Mesodermal cell (in vitro differentiated cells): ENCODE measurements around the gene MUC2.

Source experiments
- H3K27ac ChIP-seq: 2 replicates; pipeline ENCODE4 v1.7.0; 2013; ENCODE audit warnings: mild to moderate bottlenecking, low read depth, low read length, moderate library complexity; ENCODE audit not compliant: severe bottlenecking
- H3K36me3 ChIP-seq: 2 replicates; pipeline ENCODE4 v1.7.1; 2013; ENCODE audit warnings: mild to moderate bottlenecking, low read length, moderate library complexity; ENCODE audit not compliant: control insufficient read depth, insufficient read depth
- H3K4me1 ChIP-seq: one replicate; pipeline ENCODE4 v1.7.1; 2013; ENCODE audit warnings: mild to moderate bottlenecking, low read length; ENCODE audit not compliant: insufficient read depth, control insufficient read depth, poor library complexity, severe bottlenecking
- H3K4me3 ChIP-seq: 2 replicates; pipeline ENCODE4 v1.7.0; 2013; ENCODE audit warnings: low read length, control low read depth, mild to moderate bottlenecking; ENCODE audit not compliant: insufficient read depth, poor library complexity, severe bottlenecking; ENCODE audit errors: extremely low read depth
- H3K9me3 ChIP-seq: 2 replicates; pipeline ENCODE4 v1.7.1; 2013; ENCODE audit warnings: mild to moderate bottlenecking, low read length, moderate library complexity; ENCODE audit not compliant: control insufficient read depth
- WGBS, 2 experiments: methylation state at CpG; one replicate each; pipeline ENCODE4 v1.1.5; 2013; ENCODE audit warnings: missing lambda C conversion rate in 2 of 2; ENCODE audit not compliant: insufficient coverage in 2 of 2; 5-methylcytosine and 5-hydroxymethylcytosine counted together

MUC2 gene

GRCh38 chr11:1091332-1092083 lies 16.8 kb downstream of the MUC2 start:
- Histone ChIP-seq H3K4me3 (no peak overlapping the region), H3K27ac (no peak overlapping the region), H3K9me3 (peaks cover 9% of the 10 kb centered on the region), H3K36me3 (no peaks in the 10 kb centered on the region), H3K4me1 (no peaks in the 10 kb centered on the region)
- 73 to 75% methylated on average over 12 of the region's 12 CpGs for WGBS, 2 experiments

DNA sequence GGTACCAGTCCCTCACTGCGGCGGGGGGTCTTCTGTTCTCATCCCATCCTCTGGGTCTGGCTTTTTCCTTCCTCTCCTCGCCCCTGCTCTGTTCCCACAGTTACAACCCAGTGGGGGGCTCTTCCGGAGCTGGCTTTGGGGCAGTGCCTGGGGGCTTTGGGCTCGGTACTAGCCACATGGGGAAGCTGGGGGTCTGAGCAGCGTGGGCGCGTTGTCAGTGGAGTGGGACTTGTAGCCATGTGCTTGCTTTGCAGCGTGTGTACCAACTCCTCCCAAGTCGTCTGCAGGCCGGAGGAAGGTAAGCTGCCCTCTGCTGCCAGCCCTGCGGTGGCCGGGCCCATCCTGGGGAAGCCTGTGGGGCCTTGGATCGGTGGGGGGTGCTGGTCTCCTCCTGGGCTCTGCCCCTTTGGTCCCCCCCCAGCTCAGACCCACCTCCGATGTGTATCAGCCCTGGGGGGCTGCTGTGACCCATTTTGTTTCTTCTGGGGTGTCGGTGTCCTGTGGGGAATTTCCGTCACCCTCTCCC lies 17.5 kb downstream of the MUC2 start:
- Histone ChIP-seq H3K27ac (no peak overlapping the region), H3K9me3 (peaks cover 9% of the 10 kb centered on the region), H3K4me1 (no peaks in the 10 kb centered on the region), H3K36me3 (no peaks in the 10 kb centered on the region), H3K4me3 (no peak overlapping the region)
- 72 to 80% methylated on average over 12 to 14 of the region's 17 CpGs for WGBS, 2 experiments

DNA sequence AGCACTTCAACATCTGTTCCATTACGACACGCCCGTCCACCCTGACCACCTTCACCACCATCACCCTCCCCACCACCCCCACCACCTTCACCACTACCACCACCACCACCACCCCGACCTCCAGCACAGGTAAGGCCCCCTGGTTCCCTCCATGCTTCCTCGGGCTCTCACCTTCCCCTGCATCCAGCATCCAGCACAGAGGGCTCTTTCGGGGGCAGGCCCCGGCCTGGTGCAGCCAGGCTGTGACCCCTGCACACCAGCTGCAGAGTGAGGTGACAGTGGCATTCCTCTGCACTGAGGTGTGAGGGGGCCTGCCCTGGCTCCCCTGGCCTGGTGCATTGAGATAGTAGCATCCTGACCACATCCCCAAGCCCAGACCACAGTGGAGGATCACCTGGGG lies 18.2 kb downstream of the MUC2 start:
- Histone ChIP-seq H3K27ac (no peak overlapping the region), H3K9me3 (peaks cover 9% of the 10 kb centered on the region), H3K4me1 (no peaks in the 10 kb centered on the region), H3K36me3 (no peaks in the 10 kb centered on the region), H3K4me3 (no peak overlapping the region)
- WGBS, 2 experiments, result 75 to 83% methylated on average over 2 to 4 of the region's 7 CpGs

DNA sequence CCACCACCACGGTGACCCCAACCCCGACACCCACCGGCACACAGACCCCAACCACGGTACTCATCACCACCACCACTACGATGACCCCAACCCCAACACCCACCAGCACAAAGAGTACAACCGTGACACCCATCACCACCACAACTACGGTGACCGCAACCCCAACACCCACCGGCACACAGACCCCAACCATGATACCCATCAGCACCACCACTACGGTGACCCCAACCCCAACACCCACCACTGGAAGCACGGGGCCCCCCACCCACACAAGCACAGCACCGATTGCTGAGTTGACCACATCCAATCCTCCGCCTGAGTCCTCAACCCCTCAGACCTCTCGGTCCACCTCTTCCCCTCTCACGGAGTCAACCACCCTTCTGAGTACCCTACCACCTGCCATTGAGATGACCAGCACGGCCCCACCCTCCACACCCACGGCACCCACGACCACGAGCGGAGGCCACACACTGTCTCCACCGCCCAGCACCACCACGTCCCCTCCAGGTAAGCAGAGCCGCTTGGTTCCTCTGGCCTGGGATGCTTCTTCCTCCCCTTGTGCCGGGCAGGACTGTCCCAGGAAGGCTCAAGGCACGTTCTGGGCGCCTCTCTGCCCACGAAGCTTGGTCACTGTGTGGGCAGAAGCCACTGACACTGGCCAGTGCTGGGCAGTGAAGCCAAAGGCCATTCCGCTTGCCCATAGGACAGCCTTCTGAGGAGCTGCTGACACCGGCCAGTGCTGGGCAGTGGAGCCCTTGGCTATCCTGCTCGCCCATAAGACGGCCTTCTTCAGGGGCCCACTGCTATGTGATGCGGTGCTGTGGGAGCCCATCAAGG lies 25.1 kb downstream of the MUC2 start:
- 90% methylated on average over 22 to 31 of the region's 32 CpGs for WGBS, 2 experiments
- no peak overlapping the region for H3K4me3 ChIP-seq
- H3K9me3 ChIP-seq, result no peaks in the 10 kb centered on the region
- H3K36me3 ChIP-seq, result no peaks in the 10 kb centered on the region
- H3K4me1 ChIP-seq, result no peaks in the 10 kb centered on the region
- no peak overlapping the region for H3K27ac ChIP-seq

DNA sequence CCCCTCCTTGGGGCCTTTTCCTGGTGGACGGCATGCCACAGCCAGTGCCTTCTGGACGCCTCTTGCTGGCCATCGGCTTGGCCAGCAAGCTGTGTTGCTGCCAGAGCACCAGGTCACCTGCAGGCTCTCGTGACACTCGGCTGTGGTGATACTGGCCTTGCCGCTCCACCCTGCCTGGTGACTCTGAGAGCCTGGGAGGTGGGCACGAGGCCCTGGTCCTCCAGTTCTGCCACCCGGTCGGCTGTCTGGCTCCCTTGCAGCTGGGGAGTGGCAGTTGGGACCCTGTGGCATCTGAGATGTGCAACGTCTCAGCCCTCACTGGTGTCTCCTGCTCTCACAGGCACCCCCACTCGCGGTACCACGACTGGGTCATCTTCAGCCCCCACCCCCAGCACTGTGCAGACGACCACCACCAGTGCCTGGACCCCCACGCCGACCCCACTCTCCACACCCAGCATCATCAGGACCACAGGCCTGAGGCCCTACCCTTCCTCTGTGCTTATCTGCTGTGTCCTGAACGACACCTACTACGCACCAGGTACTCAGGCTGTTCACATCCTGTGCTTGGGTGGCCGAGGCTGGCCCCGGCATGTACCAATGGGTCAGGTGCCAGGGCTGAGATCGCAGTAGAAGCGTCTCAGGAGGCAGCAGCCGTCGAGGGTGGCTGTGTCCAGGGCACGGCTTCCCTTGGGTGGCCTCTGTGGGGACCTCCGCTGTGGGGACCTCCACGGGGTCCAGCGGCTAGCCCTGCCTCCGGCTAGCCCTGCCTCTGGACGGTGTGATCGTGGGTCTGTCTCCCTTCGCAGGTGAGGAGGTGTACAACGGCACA lies 26.0 kb downstream of the MUC2 start:
- Histone ChIP-seq H3K9me3 (no peaks in the 10 kb centered on the region), H3K27ac (no peak overlapping the region), H3K36me3 (no peaks in the 10 kb centered on the region), H3K4me3 (no peak overlapping the region), H3K4me1 (no peaks in the 10 kb centered on the region)
- WGBS, 2 experiments, result 92 to 95% methylated on average over 23 to 31 of the region's 33 CpGs

DNA sequence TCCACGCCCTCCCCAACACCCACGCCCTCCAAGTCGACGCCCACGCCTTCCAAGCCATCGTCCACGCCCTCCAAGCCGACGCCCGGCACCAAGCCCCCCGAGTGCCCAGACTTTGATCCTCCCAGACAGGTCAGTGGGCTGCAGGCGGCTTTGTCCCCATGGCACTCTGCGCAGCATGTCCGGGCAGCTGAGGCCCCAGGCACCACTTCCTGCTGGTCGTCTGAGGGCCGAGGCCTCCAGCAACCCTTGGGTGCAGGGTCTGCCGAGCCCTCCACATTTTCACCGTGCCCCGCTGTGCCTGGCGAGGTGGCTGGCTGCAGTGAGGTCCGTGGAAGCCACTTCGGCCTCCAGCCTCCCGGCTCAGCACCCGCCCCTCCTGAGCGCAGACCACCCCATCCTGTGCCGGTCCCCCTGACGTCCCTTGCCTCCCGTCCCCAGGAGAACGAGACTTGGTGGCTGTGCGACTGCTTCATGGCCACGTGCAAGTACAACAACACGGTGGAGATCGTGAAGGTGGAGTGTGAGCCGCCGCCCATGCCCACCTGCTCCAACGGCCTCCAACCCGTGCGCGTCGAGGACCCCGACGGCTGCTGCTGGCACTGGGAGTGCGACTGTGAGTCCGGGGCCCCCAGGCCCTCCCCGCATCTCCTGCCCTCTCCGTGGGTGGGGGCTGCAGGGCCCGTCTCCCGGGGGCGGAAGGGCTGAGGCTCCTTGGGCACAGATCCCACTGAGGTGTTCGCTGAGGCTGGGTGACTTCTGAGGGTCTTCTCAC lies 26.8 kb downstream of the MUC2 start:
- Histone ChIP-seq H3K36me3 (no peaks in the 10 kb centered on the region), H3K9me3 (no peaks in the 10 kb centered on the region), H3K4me1 (no peaks in the 10 kb centered on the region), H3K4me3 (no peak overlapping the region), H3K27ac (no peak overlapping the region)
- 87 to 90% methylated on average over 44 to 49 of the region's 50 CpGs for WGBS, 2 experiments

- Histone ChIP-seq H3K27ac (no peak overlapping the region), H3K36me3 (no peaks in the 10 kb centered on the region), H3K4me3 (no peak overlapping the region), H3K9me3 (no peaks in the 10 kb centered on the region), H3K4me1 (no peaks in the 10 kb centered on the region)
- 86 to 89% methylated on average over 30 to 31 of the region's 31 CpGs for WGBS, 2 experiments
Observed at GRCh38 chr11:1102221-1102971, 27.7 kb downstream of the MUC2 start.

- 90 to 94% methylated on average over 10 to 12 of the region's 12 CpGs for WGBS, 2 experiments
- Histone ChIP-seq H3K4me1 (no peaks in the 10 kb centered on the region), H3K4me3 (no peak overlapping the region), H3K9me3 (no peaks in the 10 kb centered on the region), H3K27ac (no peak overlapping the region), H3K36me3 (no peaks in the 10 kb centered on the region)
Observed at GRCh38 chr11:1102996-1103395, 28.3 kb downstream of the MUC2 start.

GRCh38 chr11:1103401-1104360 lies 29.0 kb downstream of the MUC2 start:
- Histone ChIP-seq H3K4me1 (no peaks in the 10 kb centered on the region), H3K9me3 (no peaks in the 10 kb centered on the region), H3K36me3 (no peaks in the 10 kb centered on the region), H3K27ac (no peak overlapping the region), H3K4me3 (no peak overlapping the region)
- WGBS, 2 experiments, result 87 to 88% methylated on average over 36 of the region's 44 CpGs
